HG02973 (cell line): Measurements from ENCODE around the gene GALNT17.
"Not testable (repeated sequence)": the region's sequence is repeated elsewhere in the genome, so short reads cannot be mapped to it uniquely, and the experiment has no call there.

Source experiments
- ATAC-seq: cut with Tn5 transposase; IDR thresholded peaks from one replicate; pipeline ENCODE4 v1.9.1; 2021; ENCODE audit warnings: moderate library complexity; ENCODE audit not compliant: unreplicated experiment

Gene GALNT17

DNA sequence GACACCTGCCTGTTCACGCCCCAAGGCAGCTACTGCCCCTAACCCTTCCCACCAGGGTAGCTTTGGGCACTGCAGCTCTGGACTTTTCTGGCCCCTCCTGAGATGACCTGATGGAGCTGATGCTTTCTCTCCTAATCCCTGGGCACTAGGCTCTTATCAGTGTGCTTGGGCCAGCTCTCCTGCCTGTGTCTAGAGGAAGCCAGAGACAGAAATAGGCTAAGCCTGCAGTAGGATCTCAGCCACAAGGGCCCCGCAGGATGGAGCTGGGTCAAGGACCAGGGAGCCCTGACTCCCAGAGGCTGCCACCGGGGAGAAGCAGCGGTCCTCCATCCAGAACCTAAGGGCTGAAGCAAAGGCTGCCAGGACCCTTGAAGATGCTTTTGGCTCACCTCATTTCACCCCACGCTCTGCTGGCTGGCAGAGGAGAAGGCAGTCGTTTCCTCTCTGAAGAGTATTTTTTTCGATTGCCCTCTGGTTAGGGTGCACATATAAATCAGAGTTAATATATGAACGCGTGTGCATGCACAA lies 580.8 kb downstream of the GALNT17 start:
- no peak for ATAC-seq

DNA sequence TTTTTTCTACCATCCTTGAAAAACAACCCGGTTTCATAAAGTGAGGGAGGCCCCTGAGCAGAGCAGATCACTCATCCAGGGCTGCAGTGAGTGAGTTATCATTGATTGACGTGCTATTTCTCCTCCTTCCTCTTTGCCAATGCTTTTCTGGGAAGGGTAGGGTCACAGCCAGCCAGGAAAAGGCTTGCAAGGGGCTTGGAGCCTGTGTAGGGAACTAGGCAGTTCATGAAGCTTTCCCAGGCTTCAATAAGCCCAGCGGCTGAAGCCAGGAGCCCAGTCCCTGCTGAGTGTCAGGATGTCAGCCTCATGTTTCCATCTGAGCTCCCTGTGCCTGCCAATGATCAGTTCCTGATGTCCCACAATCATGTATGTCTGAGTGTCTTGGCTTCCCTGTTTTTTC lies 584.7 kb downstream of the GALNT17 start:
- ATAC-seq, result no peak

- ATAC-seq, result no peak
Observed at GRCh38 chr7:71718563-71718962, 586.6 kb downstream of the GALNT17 start.

DNA sequence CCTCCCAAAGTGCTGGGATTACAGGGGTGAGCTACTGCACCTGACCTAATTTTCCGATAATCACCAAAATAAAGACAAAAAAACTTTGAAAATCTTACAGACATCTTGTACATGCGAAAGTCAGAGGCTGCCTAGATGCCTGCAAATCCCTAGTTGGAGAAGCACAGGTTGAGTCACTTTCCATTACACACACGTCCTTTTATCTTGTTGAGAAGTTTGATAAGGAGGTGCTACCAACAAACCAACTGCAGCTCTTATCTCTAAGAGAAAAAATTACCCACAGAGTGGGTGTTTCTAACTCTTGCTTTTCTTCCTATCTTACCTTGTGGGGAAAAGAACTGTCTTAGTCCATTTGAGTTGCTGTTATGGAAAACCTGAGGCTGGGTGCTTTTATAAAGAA lies 589.8 kb downstream of the GALNT17 start:
- ATAC-seq, result no peak

GRCh38 chr7:71723859-71724258 lies 591.9 kb downstream of the GALNT17 start:
- ATAC-seq, result no peak

GRCh38 chr7:71727347-71727746 lies 595.4 kb downstream of the GALNT17 start:
- ATAC-seq, result no peak

DNA sequence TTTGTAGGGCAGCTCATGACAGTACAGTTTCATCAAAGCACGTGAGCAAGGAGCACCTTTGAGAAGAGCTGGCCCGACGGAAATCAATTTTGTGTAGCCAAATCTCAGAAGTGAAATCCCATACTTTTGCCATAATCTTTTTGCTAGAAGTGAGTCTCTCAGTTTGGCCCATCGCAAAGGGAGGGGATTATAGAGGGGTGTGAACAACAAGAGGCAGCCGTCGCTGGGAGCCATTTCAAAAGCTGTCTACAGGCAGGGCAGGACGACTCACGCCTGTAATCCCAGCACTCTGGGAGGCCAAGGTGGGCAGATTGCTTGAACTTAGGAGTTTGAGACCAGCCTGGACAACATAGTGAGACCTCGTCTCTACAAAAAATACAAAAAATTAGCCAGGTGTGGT lies 599.8 kb downstream of the GALNT17 start:
- no peak for ATAC-seq

DNA sequence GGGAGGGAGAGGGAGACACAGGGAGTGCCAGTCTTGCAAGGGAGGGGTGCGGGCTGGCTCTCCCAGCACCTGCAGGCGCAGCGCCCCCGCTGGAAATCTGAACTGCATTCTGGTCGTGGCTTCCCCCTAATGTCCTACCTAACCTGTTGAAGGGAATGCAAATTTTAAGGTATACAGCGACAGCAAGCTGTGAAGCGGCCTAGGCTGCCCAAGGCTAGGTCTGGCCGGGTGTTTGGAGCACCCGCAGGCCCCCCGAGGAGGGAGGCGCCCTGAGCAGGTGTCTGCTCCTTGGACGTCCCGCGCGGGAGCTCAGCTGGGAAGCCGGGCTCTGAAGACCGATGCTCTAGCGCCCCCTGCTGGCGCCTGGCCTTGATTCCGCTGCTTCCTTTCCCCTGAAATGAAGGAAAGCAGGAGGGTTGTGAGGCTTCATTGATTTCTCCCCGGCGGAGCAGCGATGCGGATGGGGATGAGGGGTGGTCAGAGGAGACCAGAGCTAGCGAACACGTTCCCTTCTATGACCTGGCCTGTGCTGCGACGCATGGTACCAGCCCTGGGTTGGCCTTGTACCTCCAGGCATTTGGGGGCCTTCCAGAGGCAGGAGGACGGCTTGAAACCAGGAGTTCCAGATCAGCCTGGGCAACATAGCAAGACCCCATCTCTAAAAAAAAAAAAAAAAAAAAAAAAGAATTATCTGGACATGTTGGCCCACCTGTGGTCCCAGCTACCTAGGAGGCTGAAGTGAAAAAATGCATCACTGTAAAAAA lies 601.3 kb downstream of the GALNT17 start:
- ATAC-seq, result no peak

- ATAC-seq, result no peak
Observed at GRCh38 chr7:71735961-71736556, 604.1 kb downstream of the GALNT17 start.

DNA sequence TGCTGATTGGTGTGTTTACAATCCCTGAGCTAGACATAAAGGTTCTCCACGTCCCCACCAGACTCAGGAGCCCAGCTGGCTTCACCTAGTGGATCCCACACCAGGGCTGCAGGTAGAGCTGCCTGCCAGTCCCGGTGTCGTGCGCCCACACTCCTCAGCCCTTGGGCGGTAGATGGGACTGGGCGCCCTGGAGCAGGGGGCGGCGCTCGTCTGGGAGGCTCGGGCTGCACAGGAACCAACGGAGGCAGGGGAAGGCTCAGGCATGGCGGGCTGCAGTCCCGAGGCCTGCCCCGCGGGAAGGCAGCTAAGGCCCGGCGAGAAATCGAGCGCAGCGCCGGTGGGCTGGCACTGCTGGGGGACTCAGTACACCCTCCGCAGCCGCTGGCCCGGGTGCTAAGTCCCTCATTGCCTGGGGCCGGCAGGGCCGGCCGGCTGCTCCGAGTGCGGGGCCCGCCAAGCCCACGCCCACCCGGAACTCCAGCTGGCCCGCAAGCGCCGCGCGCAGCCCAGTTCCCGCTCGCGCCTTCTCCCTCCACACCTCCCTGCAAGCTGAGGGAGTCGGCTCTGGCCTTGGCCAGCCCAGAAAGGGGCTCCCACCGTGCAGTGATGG lies 606.1 kb downstream of the GALNT17 start:
- not testable (repeated sequence) for ATAC-seq

- ATAC-seq, result no peak
Observed at GRCh38 chr7:71739520-71740173, 607.7 kb downstream of the GALNT17 start.

DNA sequence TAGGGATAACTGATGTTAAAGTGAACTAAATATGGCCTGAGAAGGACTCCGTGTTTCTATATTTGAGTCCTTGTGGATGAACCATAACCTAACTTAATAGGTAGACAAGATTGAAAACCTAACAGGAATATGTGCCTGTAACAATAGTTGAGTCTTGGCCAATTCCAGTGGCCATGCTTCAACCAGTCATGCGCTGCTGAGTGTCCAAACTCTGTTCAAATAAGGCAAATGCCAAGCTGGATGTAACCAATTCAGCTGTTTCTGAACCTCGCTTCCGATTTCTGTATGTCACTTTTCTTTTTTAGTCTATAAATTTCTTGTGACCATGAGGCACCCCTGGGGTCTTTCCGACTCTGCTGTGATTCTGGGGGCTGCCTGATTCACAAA lies 608.2 kb downstream of the GALNT17 start:
- no peak for ATAC-seq

GRCh38 chr7:71746006-71746405 lies 614.1 kb downstream of the GALNT17 start:
- ATAC-seq, result no peak

DNA sequence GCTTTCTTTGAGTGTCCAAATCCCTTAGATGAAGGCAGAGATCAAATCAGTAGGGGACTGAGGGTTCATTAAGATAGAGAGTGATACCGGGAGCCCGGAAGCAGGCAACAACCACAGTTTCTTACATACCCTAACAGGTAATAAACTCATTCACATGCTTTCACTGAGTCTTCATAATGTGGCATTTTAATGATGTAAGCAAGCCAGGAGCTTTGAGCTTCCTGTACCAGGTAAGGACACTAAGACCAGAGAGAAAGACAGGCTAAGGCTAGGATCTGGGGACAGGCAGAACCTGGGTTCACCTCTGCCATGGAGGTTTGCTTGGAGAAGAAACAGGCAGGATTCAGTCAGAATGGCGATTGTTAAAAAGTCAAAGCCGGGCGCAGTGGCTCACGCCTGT lies 618.3 kb downstream of the GALNT17 start:
- no peak for ATAC-seq

- ATAC-seq, result no peak
Observed at GRCh38 chr7:71752171-71752935, 620.4 kb downstream of the GALNT17 start.

DNA sequence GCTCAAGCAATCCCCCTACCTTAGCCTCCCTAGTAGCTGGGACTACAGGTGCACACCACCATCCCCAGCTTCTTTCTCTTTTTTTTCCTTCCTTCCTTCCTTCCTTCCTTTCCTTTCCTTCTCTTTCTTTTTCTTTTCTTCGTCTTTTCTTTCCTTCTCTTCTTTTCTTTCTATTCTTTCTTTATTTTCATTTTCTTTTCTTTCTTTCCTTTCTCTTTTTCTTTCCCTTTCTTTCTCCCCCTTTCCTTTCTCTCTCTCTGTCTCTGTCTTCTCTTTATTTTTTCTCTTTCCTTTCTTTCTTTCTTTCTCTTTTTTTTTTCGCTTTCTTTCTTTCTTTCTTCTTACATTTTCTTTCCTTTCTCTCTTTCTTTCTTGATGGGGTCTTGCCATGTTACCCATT lies 621.3 kb downstream of the GALNT17 start:
- no peak for ATAC-seq

DNA sequence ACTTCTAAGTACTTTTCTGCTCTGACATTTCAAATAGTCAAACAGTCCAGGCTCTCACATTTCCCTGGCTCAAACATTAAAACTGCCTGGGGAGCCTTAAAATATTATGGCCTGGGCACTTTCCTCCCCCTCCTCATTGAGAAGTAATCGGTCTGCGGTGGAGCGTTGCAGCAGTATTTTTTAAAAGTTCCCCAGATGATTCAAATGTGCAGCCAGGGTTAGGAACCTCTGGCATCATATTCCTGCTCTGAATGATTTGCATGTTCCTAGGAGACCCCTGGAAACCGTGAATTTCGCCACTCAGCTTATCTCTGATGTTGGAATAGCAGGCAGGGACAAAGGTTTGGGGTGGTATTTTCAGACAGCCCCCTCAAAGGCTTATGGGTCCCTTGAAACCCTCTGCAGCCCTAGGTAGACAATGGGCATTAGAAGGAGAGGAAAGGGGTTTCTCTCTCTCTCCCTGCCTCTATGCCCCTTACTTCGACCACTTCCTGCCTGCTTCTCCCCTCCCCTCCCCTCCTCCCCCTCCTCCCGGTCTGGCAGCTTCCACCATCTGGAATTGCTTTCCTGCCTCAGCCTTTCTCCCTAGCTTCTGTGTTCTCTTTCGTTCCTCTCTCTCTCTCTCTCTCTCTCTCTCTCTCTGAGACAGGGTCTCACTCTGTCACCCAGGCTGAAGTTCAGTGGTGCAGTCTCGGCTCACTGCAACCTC lies 622.2 kb downstream of the GALNT17 start:
- no peak for ATAC-seq

GRCh38 chr7:71754828-71755227 lies 622.9 kb downstream of the GALNT17 start:
- ATAC-seq, result no peak

DNA sequence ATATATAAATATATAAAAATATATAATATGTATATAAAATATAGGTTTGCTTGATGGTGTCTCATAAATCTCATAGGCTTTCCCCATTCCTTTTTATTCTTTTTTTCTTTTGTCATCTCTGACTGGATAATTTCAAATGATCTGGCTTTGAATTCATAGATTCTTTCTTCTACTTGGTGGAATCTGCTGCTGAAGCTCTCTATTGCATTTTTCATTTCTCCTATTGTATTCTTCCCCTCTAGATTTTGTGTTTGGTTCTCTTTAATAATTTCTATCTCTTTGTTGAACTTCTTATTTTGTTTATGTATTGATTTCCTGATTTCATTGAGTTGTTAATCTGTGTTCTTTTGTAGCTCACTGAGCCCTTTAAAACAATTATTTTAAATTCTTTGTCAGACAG lies 629.4 kb downstream of the GALNT17 start:
- ATAC-seq, result no peak
